GM23248 (cell line): ENCODE results near the gene MRPL39. TPM values are rescaled to one million over a fixed set of nuclear protein-coding genes. Genes with fewer than 3 reads are reported as not detected.

Source experiments
- DNase-seq: peaks from one replicate; pipeline ENCODE4 v3.0.0-alpha.2; 2015
- H2AFZ ChIP-seq: fragments of 200-600 bp; sonication (generic); 2 replicates; pipeline ENCODE4 v1.6.1; 2016; ENCODE audit warnings: antibody characterized with exemption
- H3F3A ChIP-seq: fragments of 200-600 bp; sonication (generic); 2 replicates; pipeline ENCODE4 v1.6.1; 2016; ENCODE audit warnings: mild to moderate bottlenecking, antibody characterized with exemption, mixed run types; ENCODE audit not compliant: insufficient read depth
- H3K27ac ChIP-seq: fragments of 200-600 bp; sonication (generic); 2 replicates; pipeline ENCODE4 v1.5.1; 2016; ENCODE audit warnings: mild to moderate bottlenecking
- H3K27me3 ChIP-seq: fragments of 200-600 bp; sonication (generic); replicated peaks from 2 replicates; pipeline ENCODE4 v1.6.1; 2016; ENCODE audit warnings: mild to moderate bottlenecking; ENCODE audit not compliant: insufficient read depth
- H3K36me3 ChIP-seq: fragments of 200-600 bp; sonication (generic); 2 replicates; pipeline ENCODE4 v1.6.1; 2016; ENCODE audit warnings: low read depth, mild to moderate bottlenecking
- H3K4me1 ChIP-seq: fragments of 200-600 bp; sonication (generic); 2 replicates; pipeline ENCODE4 v1.6.1; 2016; ENCODE audit warnings: mild to moderate bottlenecking; ENCODE audit not compliant: insufficient read depth
- H3K4me2 ChIP-seq: fragments of 200-600 bp; sonication (generic); one replicate; pipeline ENCODE4 v1.6.1; 2016; ENCODE audit warnings: mild to moderate bottlenecking; ENCODE audit not compliant: unreplicated experiment
- H3K4me3 ChIP-seq: fragments of 200-600 bp; sonication (generic); 2 replicates; pipeline ENCODE4 v1.5.1; 2016; ENCODE audit warnings: mild to moderate bottlenecking
- H3K79me2 ChIP-seq: fragments of 200-600 bp; sonication (generic); 2 replicates; pipeline ENCODE4 v1.6.1; 2016; ENCODE audit warnings: mild to moderate bottlenecking; ENCODE audit not compliant: insufficient read depth
- H3K9ac ChIP-seq: fragments of 200-600 bp; sonication (generic); 2 replicates; pipeline ENCODE4 v1.6.1; 2016; ENCODE audit warnings: mild to moderate bottlenecking
- H3K9me2 ChIP-seq: fragments of 200-600 bp; sonication (generic); 2 replicates; pipeline ENCODE4 v1.6.1; 2016; ENCODE audit warnings: mixed run types, mild to moderate bottlenecking, moderate library complexity; ENCODE audit not compliant: insufficient read depth
- H3K9me3 ChIP-seq: fragments of 200-600 bp; sonication (generic); one replicate; pipeline ENCODE4 v1.6.1; 2017; ENCODE audit warnings: low read depth
- H4K20me1 ChIP-seq: fragments of 200-600 bp; sonication (generic); 2 replicates; pipeline ENCODE4 v1.6.0; 2016; ENCODE audit not compliant: insufficient read depth
- EZH2 ChIP-seq: fragments of 200-600 bp; sonication (generic); IDR thresholded peaks from 2 replicates; pipeline ENCODE4 v1.6.1; 2018; ENCODE audit warnings: antibody characterized with exemption, mild to moderate bottlenecking; ENCODE audit not compliant: insufficient read depth, poor library complexity, severe bottlenecking
- EZH2phosphoT487 ChIP-seq: fragments of 200-600 bp; sonication (generic); IDR thresholded peaks from 2 replicates; pipeline ENCODE4 v1.6.1; 2018; ENCODE audit warnings: antibody characterized with exemption, moderate library complexity, mild to moderate bottlenecking, low read depth; ENCODE audit not compliant: insufficient read depth
- WGBS, 2 experiments: methylation state at CpG; one replicate each; pipeline ENCODE4 v1.1.6; 2015 to 2017; ENCODE audit warnings: low lambda C conversion rate in 2 of 2, low coverage in 1 of 2; ENCODE audit errors: missing lambda C conversion rate in 2 of 2; 5-methylcytosine and 5-hydroxymethylcytosine counted together
- in situ Hi-C: fragments of 300-500 bp; cut with MboI; formaldehyde crosslinking; loops from 2 replicates; pipeline ENCODE4 v1.15.0; 2020
- polyA plus RNA-seq: library from polyadenylated mRNA; unstranded; fragments of >200 nt; fragmentation: Nextera tagmentation; extraction: Ambion mirVana; gene quantifications from 2 replicates; pipeline ENCODE4 v1.2.1, GENCODE V29; 2016
- total RNA-seq: library from RNA; depleted of rRNA; stranded (reverse); fragments of >200 nt; shearing (Covaris generic); gene quantifications from 2 replicates; pipeline ENCODE4 v1.2.3, GENCODE V29; 2014

MRPL39 gene
- total and polyA plus RNA-seq, 2 experiments from 2014 or later: 24.4 to 50.5 TPM

- Histone ChIP-seq H3K4me3 (peak overlapping the region; percentile 94), H3K27me3 (no peaks in the 10 kb centered on the region), H4K20me1 (no peaks in the 10 kb centered on the region), H3K4me1 (peaks cover 9% of the 10 kb centered on the region; the same call in 1 of the 2 replicates), H3K79me2 (peaks cover 29% of the 10 kb centered on the region), H3K9ac (peak overlapping the region; percentile 90), H3F3A (no peaks in the 10 kb centered on the region), H3K27ac (no peak overlapping the region), H2AFZ (peak overlapping the region; percentile 93), H3K36me3 (peaks cover 7% of the 10 kb centered on the region; the same call in 1 of the 2 replicates), H3K4me2 (peak overlapping the region; percentile 86), H3K9me3 (no peaks in the 10 kb centered on the region), H3K9me2 (no peaks in the 10 kb centered on the region)
- TF ChIP-seq EZH2phosphoT487: no peak
- TF ChIP-seq EZH2: no peak
- DNase-seq: peak; percentile 89
- WGBS, 2 experiments: 4 to 6% methylated on average over 18 of the region's 18 CpGs
- in situ Hi-C loops: loop anchor here (25.0 kb wide), 1 partner anchor 1104 kb away; no protein-coding TSS in a partner anchor
Observed at GRCh38 chr21:25608044-25608737, 910 bp upstream of the MRPL39 start.

- H3K4me2 ChIP-seq: no peak overlapping the region
- no peak overlapping the region for H2AFZ ChIP-seq
- 97 to 100% methylated on average over 1 of the region's 1 CpG for WGBS, 2 experiments
- no peaks in the 10 kb centered on the region for H3K9me3 ChIP-seq
- no peaks in the 10 kb centered on the region; the same call in 1 of the 2 replicates for H4K20me1 ChIP-seq
- H3F3A ChIP-seq: no peaks in the 10 kb centered on the region
- no peak overlapping the region for H3K4me3 ChIP-seq
- no peak for DNase-seq
- no peak overlapping the region for H3K9ac ChIP-seq
- H3K9me2 ChIP-seq: no peaks in the 10 kb centered on the region
- in situ Hi-C loops: no loop called here
- no peaks in the 10 kb centered on the region for H3K27me3 ChIP-seq
- H3K36me3 ChIP-seq: peaks cover 51% of the 10 kb centered on the region
- no peak overlapping the region for H3K27ac ChIP-seq
- H3K79me2 ChIP-seq: no peaks in the 10 kb centered on the region
- TF ChIP-seq EZH2phosphoT487: no peak
- TF ChIP-seq EZH2: no peak
- H3K4me1 ChIP-seq: no peaks in the 10 kb centered on the region
Observed at GRCh38 chr21:25589887-25590286, 17.4 kb downstream of the MRPL39 start.

DNA sequence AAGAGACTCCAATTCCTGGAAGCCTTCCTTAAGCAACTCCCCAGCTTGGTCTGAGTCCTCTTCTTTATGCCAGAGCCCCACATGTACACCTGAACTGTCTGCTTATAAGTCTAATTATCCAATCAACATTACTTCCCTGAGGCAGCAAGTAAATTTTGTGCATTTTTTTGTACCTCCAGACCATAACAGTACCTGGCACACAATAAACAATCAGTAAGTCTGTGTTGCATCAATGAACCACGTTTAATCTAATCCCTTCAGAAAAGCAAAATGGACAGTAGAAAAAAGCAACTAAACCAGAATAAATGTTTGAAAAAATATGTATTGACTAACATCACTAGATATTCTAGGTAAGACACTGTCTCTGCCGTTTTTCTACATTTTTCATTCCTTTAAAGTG, 20.5 kb downstream of the MRPL39 start:
- no peak overlapping the region for H3K4me2 ChIP-seq
- H3K9me3 ChIP-seq: no peaks in the 10 kb centered on the region
- DNase-seq: no peak
- TF ChIP-seq EZH2 (no peak), EZH2phosphoT487 (no peak)
- no peaks in the 10 kb centered on the region for H3K4me1 ChIP-seq
- no peaks in the 10 kb centered on the region for H3K79me2 ChIP-seq
- no peaks in the 10 kb centered on the region for H3F3A ChIP-seq
- 80 to 83% methylated on average over 2 of the region's 2 CpGs for WGBS, 2 experiments
- no peaks in the 10 kb centered on the region; the same call in 1 of the 2 replicates for H4K20me1 ChIP-seq
- H3K27me3 ChIP-seq: no peaks in the 10 kb centered on the region
- in situ Hi-C loops: no loop called here
- H3K4me3 ChIP-seq: no peak overlapping the region
- H3K36me3 ChIP-seq: peaks cover 31% of the 10 kb centered on the region
- H3K9ac ChIP-seq: no peak overlapping the region
- H3K27ac ChIP-seq: no peak overlapping the region
- H3K9me2 ChIP-seq: no peaks in the 10 kb centered on the region
- no peak overlapping the region for H2AFZ ChIP-seq

DNA sequence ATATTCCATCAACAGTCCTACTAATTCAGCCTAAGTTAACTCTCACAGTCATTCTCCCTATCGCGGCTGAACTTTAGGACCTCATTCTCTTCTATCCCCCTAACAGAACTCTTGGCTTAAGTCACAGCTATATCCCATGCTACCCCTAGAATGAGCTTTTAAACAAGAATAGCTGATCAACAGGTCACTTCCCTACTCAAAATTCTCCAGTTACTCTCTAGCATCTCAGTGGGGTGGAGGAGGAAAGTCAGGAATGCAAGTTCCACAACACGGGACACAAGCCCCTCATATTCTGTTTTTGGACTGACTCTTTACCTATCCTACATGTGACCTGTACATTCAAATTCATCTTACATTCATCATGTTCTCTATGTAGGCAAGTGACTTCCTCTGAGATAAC, 21.0 kb downstream of the MRPL39 start:
- in situ Hi-C loops: no loop called here

More for the DNA sequence above, 21.0 kb downstream of the MRPL39 start:
- no peaks in the 10 kb centered on the region for H3K9me2 ChIP-seq
- no peak overlapping the region for H3K4me3 ChIP-seq
- WGBS, 2 experiments: 100% methylated on average over 3 of the region's 3 CpGs
- H3K4me1 ChIP-seq: no peaks in the 10 kb centered on the region
- no peaks in the 10 kb centered on the region for H3K9me3 ChIP-seq
- H4K20me1 ChIP-seq: no peaks in the 10 kb centered on the region
- H3K36me3 ChIP-seq: peaks cover 26% of the 10 kb centered on the region
- no peak for DNase-seq
- no peaks in the 10 kb centered on the region for H3F3A ChIP-seq
- no peaks in the 10 kb centered on the region for H3K79me2 ChIP-seq
- no peak overlapping the region for H2AFZ ChIP-seq
- H3K9ac ChIP-seq: no peak overlapping the region
- H3K27me3 ChIP-seq: no peaks in the 10 kb centered on the region
- TF ChIP-seq EZH2phosphoT487 (no peak), EZH2 (no peak)
- H3K27ac ChIP-seq: no peak overlapping the region
- no peak overlapping the region for H3K4me2 ChIP-seq
